Brain pericyte (primary cell): ENCODE measurements around the gene PIAS2.
"Not testable (repeated sequence)": the region's sequence is repeated elsewhere in the genome, so short reads cannot be mapped to it uniquely, and the experiment has no call there.

Experiments
- DNase-seq: peaks from one replicate; pipeline ENCODE4 v3.0.0-alpha.2; 2012; ENCODE audit warnings: low read depth, low spot score

The PIAS2 gene

GRCh38 chr18:46832849-46833248 lies 84.5 kb downstream of the PIAS2 start:
- no peak for DNase-seq

- not testable (repeated sequence) for DNase-seq
Observed at GRCh38 chr18:46832422-46832821, 84.9 kb downstream of the PIAS2 start.

- no peak for DNase-seq
Observed at GRCh38 chr18:46831434-46831833, 85.9 kb downstream of the PIAS2 start.

GRCh38 chr18:46830633-46831032 lies 86.7 kb downstream of the PIAS2 start:
- DNase-seq, result no peak

- DNase-seq, result no peak
Observed at GRCh38 chr18:46829947-46830346, 87.4 kb downstream of the PIAS2 start.

GRCh38 chr18:46829531-46829930 lies 87.8 kb downstream of the PIAS2 start:
- no peak for DNase-seq

- no peak for DNase-seq
Observed at GRCh38 chr18:46821856-46822711, 95.2 kb downstream of the PIAS2 start.

GRCh38 chr18:46820863-46821262 lies 96.4 kb downstream of the PIAS2 start:
- DNase-seq, result no peak

- no peak for DNase-seq
Observed at GRCh38 chr18:46815661-46816060, 101.6 kb downstream of the PIAS2 start.

- no peak for DNase-seq
Observed at GRCh38 chr18:46814399-46814798, 102.9 kb downstream of the PIAS2 start.

- no peak for DNase-seq
Observed at GRCh38 chr18:46812311-46812710, 105.0 kb downstream of the PIAS2 start.

GRCh38 chr18:46810481-46811000 lies 106.8 kb downstream of the PIAS2 start:
- no peak for DNase-seq

- no peak for DNase-seq
Observed at GRCh38 chr18:46809145-46809544, 108.2 kb downstream of the PIAS2 start.

- DNase-seq, result not testable (repeated sequence)
Observed at GRCh38 chr18:46795945-46796344, 121.4 kb downstream of the PIAS2 start.

- no peak for DNase-seq
Observed at GRCh38 chr18:46794607-46795006, 122.7 kb downstream of the PIAS2 start.

- DNase-seq, result no peak
Observed at GRCh38 chr18:46793565-46793964, 123.7 kb downstream of the PIAS2 start.

GRCh38 chr18:46789088-46789487 lies 128.2 kb downstream of the PIAS2 start:
- DNase-seq, result no peak

GRCh38 chr18:46787674-46788073 lies 129.6 kb downstream of the PIAS2 start:
- no peak for DNase-seq

- DNase-seq, result no peak
Observed at GRCh38 chr18:46772357-46772756, 144.9 kb downstream of the PIAS2 start.

- no peak for DNase-seq
Observed at GRCh38 chr18:46771141-46771540, 146.2 kb downstream of the PIAS2 start.

- no peak for DNase-seq
Observed at GRCh38 chr18:46770708-46771107, 146.6 kb downstream of the PIAS2 start.

GRCh38 chr18:46768166-46768921 lies 149.0 kb downstream of the PIAS2 start:
- DNase-seq, result no peak

- no peak for DNase-seq
Observed at GRCh38 chr18:46767217-46767616, 150.1 kb downstream of the PIAS2 start.
